Sigmoid colon (tissue), 4 donors: ENCODE results near the gene VWA1.
"Not testable (repeated sequence)": the region's sequence is repeated elsewhere in the genome, so short reads cannot be mapped to it uniquely, and the experiment has no call there.

Experiments used
- EP300 ChIP-seq, 4 donors: sonication (generic); formaldehyde crosslinking; IDR thresholded peaks; one replicate each; pipeline ENCODE4 v1.6.1; 2017; ENCODE audit warnings: antibody characterized with exemption in 4 of 4
- POLR2AphosphoS5 ChIP-seq, 4 donors: sonication (generic); formaldehyde crosslinking; IDR thresholded peaks; one replicate each; pipeline ENCODE4 v1.6.1; 2017; ENCODE audit warnings: antibody characterized with exemption in 4 of 4
- TF ChIP-seq, protein P1 (sequence below), 4 experiments: fragments of 450-650 bp in 3 of 4; fragments of 200-600 bp in 1 of 4; IDR thresholded peaks; one replicate each; pipeline ENCODE4 v1.5.1; 2016 to 2019; ENCODE audit warnings: antibody characterized with exemption in 4 of 4, mild to moderate bottlenecking in 3 of 4, moderate library complexity in 2 of 4

DNA sequence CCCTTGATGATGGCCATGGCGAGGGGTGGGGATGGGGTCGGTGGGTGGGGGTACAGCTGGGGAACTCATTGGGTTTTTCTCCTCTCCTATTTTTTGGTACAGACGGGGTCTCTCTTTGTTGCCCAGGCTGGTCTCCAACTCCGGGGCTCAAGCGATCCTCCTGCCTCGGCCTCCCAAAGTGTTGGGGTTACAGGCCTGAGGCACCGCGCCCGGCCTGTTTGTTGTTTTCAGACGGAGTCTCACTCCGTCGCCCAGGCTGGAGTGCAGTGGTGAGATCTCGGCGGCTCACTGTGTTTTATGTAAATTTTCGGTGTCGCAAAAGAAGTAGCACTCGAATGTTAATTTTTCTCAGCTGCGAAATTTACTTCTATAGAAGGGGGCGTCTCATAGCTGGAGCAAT is 11.1 kb downstream of the VWA1 start:
- TF ChIP-seq POLR2AphosphoS5, EP300 (IDR thresholded peaks at IDR 0.05): not testable (repeated sequence)
- TF ChIP-seq, protein P1, sequence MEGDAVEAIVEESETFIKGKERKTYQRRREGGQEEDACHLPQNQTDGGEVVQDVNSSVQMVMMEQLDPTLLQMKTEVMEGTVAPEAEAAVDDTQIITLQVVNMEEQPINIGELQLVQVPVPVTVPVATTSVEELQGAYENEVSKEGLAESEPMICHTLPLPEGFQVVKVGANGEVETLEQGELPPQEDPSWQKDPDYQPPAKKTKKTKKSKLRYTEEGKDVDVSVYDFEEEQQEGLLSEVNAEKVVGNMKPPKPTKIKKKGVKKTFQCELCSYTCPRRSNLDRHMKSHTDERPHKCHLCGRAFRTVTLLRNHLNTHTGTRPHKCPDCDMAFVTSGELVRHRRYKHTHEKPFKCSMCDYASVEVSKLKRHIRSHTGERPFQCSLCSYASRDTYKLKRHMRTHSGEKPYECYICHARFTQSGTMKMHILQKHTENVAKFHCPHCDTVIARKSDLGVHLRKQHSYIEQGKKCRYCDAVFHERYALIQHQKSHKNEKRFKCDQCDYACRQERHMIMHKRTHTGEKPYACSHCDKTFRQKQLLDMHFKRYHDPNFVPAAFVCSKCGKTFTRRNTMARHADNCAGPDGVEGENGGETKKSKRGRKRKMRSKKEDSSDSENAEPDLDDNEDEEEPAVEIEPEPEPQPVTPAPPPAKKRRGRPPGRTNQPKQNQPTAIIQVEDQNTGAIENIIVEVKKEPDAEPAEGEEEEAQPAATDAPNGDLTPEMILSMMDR (IDR thresholded peaks at IDR 0.05), result not testable (repeated sequence)
